ENCODE data around the gene HIVEP2.

Gene HIVEP2

DNA sequence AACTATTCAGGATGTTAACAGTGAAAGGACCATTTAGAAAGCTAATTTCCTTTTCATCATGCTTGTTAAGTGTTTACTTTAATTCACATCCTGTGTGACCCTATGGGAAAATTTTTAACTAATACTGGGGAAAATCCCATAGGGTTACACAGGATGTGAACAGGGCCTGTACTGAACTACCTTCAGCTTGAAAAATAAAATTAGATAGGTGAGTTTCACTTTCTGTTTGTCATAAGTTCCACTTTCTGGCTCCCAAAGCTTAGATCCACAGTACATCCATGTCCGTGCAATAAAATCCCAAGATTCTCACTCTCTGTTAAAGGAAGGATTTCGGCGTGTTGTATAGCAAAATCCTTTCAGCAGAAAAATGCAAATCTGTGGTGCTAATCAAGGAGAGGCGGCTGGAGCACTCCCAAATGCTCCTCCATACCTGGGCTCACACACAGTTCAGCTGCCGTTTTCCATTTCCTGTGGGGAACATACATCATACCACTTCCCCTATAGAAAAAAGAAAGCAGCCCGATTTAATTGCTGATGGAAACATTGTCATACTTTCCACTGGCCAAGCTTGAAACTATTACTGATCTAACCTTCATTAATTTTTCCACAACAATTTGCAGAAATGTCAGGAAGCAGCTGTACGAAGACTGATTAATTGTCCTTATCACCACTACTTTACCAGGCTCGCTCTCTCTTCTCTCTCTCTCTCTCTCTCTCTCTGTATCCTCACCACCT, 125.2 kb downstream of the HIVEP2 start:
- Histone ChIP-seq H3K4me1 (ENCODE audit: control insufficient read depth, insufficient read depth, low read length, poor library complexity, severe bottlenecking) (peaks cover 38% of the 10 kb centered on the region), H3K36me3 (ENCODE audit: control insufficient read depth, insufficient read depth, low read length) (peaks cover 3% of the 10 kb centered on the region), H3K4me3 (ENCODE audit: insufficient read depth, low read depth, low read length, poor library complexity, severe bottlenecking) (peak overlapping the region; percentile 45), H3K9me3 (ENCODE audit: control insufficient read depth, low read length) (no peaks in the 10 kb centered on the region), H3K27me3 (replicated peaks; ENCODE audit: control insufficient read depth, insufficient read depth, low read length, poor library complexity, severe bottlenecking) (no peaks in the 10 kb centered on the region), H3K27ac (ENCODE audit: insufficient read depth, low read length, poor library complexity, severe bottlenecking) (peak overlapping the region; percentile 79)
- DNase-seq: peak; percentile 16 to 44 (median 23)

DNA sequence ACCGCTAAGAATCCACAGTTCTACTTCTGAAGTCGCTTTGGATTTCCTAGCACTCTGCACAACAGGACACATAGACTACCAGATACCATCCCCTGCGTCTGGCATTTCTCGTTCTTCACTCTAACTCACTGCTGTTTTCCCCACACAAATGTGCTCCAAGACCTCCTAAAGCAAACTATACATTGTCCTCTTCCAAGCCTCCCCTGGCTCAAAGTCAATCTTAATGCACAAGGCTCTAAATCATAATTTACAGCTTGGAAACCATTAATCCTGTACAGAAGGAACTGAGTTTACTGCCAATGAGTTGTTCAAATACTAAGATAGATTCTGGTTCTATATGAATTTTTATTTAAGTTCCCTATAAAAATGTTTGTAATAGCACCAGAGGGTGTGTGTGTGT, 128.5 kb downstream of the HIVEP2 start:
- Histone ChIP-seq H3K27ac (ENCODE audit: insufficient read depth, low read length, poor library complexity, severe bottlenecking) (no peak overlapping the region), H3K4me3 (ENCODE audit: insufficient read depth, low read depth, low read length, poor library complexity, severe bottlenecking) (no peak overlapping the region), H3K36me3 (ENCODE audit: control insufficient read depth, insufficient read depth, low read length) (no peaks in the 10 kb centered on the region), H3K4me1 (ENCODE audit: control insufficient read depth, insufficient read depth, low read length, poor library complexity, severe bottlenecking) (peaks cover 29% of the 10 kb centered on the region), H3K9me3 (ENCODE audit: control insufficient read depth, low read length) (no peaks in the 10 kb centered on the region), H3K27me3 (replicated peaks; ENCODE audit: control insufficient read depth, insufficient read depth, low read length, poor library complexity, severe bottlenecking) (no peaks in the 10 kb centered on the region)
- DNase-seq: no peak

DNA sequence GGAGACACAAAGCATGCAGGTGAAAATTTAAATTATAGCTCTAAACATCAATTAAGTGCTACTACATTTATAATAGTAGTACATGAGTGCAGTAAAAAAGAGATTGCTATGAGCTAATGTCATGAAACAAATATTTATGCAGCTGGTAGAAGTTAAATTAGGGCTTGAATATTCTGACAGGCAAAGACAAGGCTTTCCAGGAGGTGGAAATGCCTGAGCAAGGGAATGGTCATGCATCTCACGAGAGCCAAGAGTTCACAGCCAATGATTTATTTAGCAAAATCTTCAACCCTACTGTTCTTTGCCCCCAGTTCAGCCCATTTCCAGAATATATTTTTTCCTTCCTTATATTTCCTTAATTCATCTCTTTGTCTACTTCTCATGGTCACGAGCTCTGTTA, 128.9 kb downstream of the HIVEP2 start:
- Histone ChIP-seq H3K36me3 (ENCODE audit: control insufficient read depth, insufficient read depth, low read length) (no peaks in the 10 kb centered on the region), H3K27me3 (replicated peaks; ENCODE audit: control insufficient read depth, insufficient read depth, low read length, poor library complexity, severe bottlenecking) (no peaks in the 10 kb centered on the region), H3K27ac (ENCODE audit: insufficient read depth, low read length, poor library complexity, severe bottlenecking) (no peak overlapping the region), H3K9me3 (ENCODE audit: control insufficient read depth, low read length) (no peaks in the 10 kb centered on the region), H3K4me3 (ENCODE audit: insufficient read depth, low read depth, low read length, poor library complexity, severe bottlenecking) (no peak overlapping the region), H3K4me1 (ENCODE audit: control insufficient read depth, insufficient read depth, low read length, poor library complexity, severe bottlenecking) (peaks cover 31% of the 10 kb centered on the region)
- DNase-seq: no peak

DNA sequence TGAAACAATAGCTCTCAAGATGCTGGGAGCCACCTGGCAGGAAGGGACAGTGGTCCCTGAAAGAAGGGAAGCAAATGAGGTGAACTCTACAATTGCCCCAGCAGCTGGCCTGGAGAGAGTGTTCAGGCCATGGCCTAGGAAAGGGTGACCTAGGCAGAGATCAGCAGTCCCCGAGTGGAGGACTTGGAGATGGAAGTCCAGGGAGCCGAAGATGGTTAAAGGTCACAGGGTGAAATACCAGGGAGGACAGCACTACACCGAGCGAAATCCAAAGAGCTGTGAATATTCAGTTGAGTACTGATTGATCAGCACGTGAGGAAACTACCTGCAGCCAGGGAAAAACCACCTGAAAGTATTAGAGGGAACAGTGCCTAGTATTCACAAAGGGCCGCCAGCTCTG, 133.1 kb downstream of the HIVEP2 start:
- no peaks in the 10 kb centered on the region for H3K27me3 ChIP-seq (replicated peaks; ENCODE audit: control insufficient read depth, insufficient read depth, low read length, poor library complexity, severe bottlenecking)
- H3K36me3 ChIP-seq (ENCODE audit: control insufficient read depth, insufficient read depth, low read length): peaks cover 4% of the 10 kb centered on the region
- no peak for DNase-seq
- H3K4me3 ChIP-seq (ENCODE audit: insufficient read depth, low read depth, low read length, poor library complexity, severe bottlenecking): no peak overlapping the region
- no peaks in the 10 kb centered on the region for H3K9me3 ChIP-seq (ENCODE audit: control insufficient read depth, low read length)
- no peak overlapping the region for H3K27ac ChIP-seq (ENCODE audit: insufficient read depth, low read length, poor library complexity, severe bottlenecking)
- peaks cover 17% of the 10 kb centered on the region for H3K4me1 ChIP-seq (ENCODE audit: control insufficient read depth, insufficient read depth, low read length, poor library complexity, severe bottlenecking)

DNA sequence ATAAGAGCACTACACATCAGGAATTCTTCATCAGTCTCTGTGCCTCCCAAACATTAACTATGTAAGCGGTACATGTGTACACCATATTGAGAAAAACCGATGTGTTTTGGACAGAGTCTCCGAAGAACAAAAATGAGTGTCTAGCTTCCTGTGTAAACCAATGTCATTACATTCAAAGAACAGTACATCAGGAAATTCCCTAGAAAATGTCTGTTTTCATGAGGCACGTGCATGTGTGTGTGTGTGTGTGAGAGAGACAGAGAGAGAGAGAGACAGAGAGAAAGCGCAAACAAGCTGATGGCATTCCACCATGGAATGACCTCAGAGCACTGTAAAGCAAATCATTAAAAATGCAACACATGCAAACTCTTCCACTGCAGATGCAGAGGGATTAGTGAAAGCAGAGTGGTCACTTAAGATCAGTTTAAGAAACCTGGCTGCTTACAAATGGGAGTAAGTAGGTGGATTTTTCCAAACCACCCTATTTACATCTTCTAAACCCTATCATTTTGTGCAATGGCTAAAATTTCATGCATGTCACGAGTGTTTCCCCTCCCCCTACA, 133.9 kb downstream of the HIVEP2 start:
- H3K27me3 ChIP-seq (replicated peaks; ENCODE audit: control insufficient read depth, insufficient read depth, low read length, poor library complexity, severe bottlenecking): no peaks in the 10 kb centered on the region
- H3K27ac ChIP-seq (ENCODE audit: insufficient read depth, low read length, poor library complexity, severe bottlenecking): no peak overlapping the region
- H3K36me3 ChIP-seq (ENCODE audit: control insufficient read depth, insufficient read depth, low read length): peaks cover 4% of the 10 kb centered on the region
- H3K4me1 ChIP-seq (ENCODE audit: control insufficient read depth, insufficient read depth, low read length, poor library complexity, severe bottlenecking): peaks cover 17% of the 10 kb centered on the region
- no peak overlapping the region for H3K4me3 ChIP-seq (ENCODE audit: insufficient read depth, low read depth, low read length, poor library complexity, severe bottlenecking)
- no peak for DNase-seq
- no peaks in the 10 kb centered on the region for H3K9me3 ChIP-seq (ENCODE audit: control insufficient read depth, low read length)

DNA sequence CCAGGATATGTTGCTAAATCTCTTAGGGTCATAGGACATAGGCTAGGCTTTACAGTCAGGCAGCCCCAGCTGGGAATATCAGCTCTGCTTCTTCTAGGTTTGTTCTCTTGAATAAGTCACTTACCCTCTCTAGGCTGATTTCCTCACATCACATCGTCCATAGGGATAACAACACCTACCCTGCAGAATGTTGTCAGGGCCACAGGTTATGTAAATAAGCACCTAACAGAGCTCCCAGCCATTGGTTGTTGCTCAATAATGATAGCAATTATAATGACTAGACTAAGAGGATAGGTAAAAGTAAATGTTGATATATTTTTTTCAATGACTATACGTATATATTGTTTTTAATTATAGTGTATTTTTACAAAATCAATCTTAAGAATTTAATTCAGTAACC, 135.0 kb downstream of the HIVEP2 start:
- no peak overlapping the region for H3K27ac ChIP-seq (ENCODE audit: insufficient read depth, low read length, poor library complexity, severe bottlenecking)
- no peak overlapping the region for H3K4me3 ChIP-seq (ENCODE audit: insufficient read depth, low read depth, low read length, poor library complexity, severe bottlenecking)
- H3K4me1 ChIP-seq (ENCODE audit: control insufficient read depth, insufficient read depth, low read length, poor library complexity, severe bottlenecking): peaks cover 17% of the 10 kb centered on the region
- peaks cover 4% of the 10 kb centered on the region for H3K36me3 ChIP-seq (ENCODE audit: control insufficient read depth, insufficient read depth, low read length)
- no peaks in the 10 kb centered on the region for H3K9me3 ChIP-seq (ENCODE audit: control insufficient read depth, low read length)
- no peak for DNase-seq
- H3K27me3 ChIP-seq (replicated peaks; ENCODE audit: control insufficient read depth, insufficient read depth, low read length, poor library complexity, severe bottlenecking): no peaks in the 10 kb centered on the region

DNA sequence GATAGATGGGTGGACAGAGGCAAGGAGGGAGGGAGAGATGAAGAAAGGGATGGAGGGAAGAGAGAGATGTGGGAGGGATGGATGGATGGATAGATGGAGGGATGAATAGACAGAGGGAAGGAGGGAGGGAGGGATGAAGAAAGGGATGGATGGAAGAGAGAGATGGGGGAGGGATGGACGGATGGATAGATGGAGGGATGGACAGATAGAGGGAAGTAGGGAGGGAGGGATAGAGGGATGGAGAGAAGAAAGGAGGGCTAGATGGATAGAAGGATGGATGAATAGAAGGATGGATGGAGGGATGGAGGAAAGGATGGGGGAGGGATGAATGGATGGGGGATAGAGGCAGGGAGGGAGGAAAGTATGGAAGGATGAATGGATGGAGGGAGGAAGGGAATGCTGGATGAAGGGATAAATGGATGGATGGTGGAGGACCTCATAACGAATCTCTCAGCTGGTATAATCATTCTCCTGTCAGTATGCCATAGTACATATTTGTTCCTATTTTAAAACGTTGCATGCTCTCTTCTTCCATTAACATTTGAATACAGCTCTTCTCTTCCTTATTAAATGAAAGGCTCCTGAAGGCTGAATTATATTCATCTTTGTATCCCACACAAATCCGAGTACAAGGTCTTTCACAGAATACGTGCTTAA, 136.4 kb downstream of the HIVEP2 start:
- no peaks in the 10 kb centered on the region for H3K9me3 ChIP-seq (ENCODE audit: control insufficient read depth, low read length)
- H3K27me3 ChIP-seq (replicated peaks; ENCODE audit: control insufficient read depth, insufficient read depth, low read length, poor library complexity, severe bottlenecking): no peaks in the 10 kb centered on the region
- no peak overlapping the region for H3K27ac ChIP-seq (ENCODE audit: insufficient read depth, low read length, poor library complexity, severe bottlenecking)
- H3K4me3 ChIP-seq (ENCODE audit: insufficient read depth, low read depth, low read length, poor library complexity, severe bottlenecking): no peak overlapping the region
- H3K36me3 ChIP-seq (ENCODE audit: control insufficient read depth, insufficient read depth, low read length): peaks cover 4% of the 10 kb centered on the region
- peaks cover 21% of the 10 kb centered on the region for H3K4me1 ChIP-seq (ENCODE audit: control insufficient read depth, insufficient read depth, low read length, poor library complexity, severe bottlenecking)
- DNase-seq: no peak

DNA sequence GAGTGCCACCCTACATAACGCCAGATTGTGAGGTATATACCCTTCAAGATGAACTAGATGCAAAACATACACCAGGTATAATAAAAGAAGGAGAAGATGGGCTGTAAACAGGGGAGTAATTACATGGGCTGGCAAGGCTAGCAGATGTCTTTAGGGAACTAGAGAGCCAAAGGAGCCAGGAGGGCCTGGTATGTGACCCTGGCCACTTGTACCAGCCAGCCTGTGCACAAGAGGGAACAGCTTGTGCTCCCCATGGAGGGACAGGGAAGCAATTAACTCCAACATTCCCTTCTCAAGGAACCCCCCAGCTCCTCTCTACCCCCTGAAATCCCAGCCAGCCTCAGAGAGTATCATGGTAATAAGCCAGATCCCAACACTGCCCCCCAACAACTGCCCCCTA, 139.9 kb downstream of the HIVEP2 start:
- H3K4me3 ChIP-seq (ENCODE audit: insufficient read depth, low read depth, low read length, poor library complexity, severe bottlenecking): no peak overlapping the region
- H3K4me1 ChIP-seq (ENCODE audit: control insufficient read depth, insufficient read depth, low read length, poor library complexity, severe bottlenecking): peaks cover 15% of the 10 kb centered on the region
- H3K9me3 ChIP-seq (ENCODE audit: control insufficient read depth, low read length): no peaks in the 10 kb centered on the region
- no peak for DNase-seq
- H3K27me3 ChIP-seq (replicated peaks; ENCODE audit: control insufficient read depth, insufficient read depth, low read length, poor library complexity, severe bottlenecking): no peaks in the 10 kb centered on the region
- H3K36me3 ChIP-seq (ENCODE audit: control insufficient read depth, insufficient read depth, low read length): peaks cover 4% of the 10 kb centered on the region
- H3K27ac ChIP-seq (ENCODE audit: insufficient read depth, low read length, poor library complexity, severe bottlenecking): no peak overlapping the region

DNA sequence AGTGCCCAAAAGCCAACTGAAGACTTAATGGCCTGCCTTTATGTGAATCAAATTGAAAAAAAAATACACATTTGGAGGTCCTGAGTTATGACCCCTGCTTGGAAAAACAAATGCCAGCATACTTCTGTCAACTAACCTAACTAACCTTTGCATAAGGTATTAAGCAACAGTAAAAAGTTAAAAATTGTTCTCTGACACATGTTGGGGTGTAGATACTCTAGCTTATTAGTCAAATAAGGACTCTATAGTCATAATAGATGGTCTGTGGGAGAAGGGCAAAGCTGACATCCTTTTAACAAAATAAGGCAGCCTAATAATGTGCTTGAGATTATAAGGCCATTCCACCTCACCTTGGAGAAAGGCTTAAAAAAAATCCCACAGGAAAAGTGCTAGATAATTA, 140.5 kb downstream of the HIVEP2 start:
- H3K4me1 ChIP-seq (ENCODE audit: control insufficient read depth, insufficient read depth, low read length, poor library complexity, severe bottlenecking): peaks cover 18% of the 10 kb centered on the region
- H3K27ac ChIP-seq (ENCODE audit: insufficient read depth, low read length, poor library complexity, severe bottlenecking): no peak overlapping the region
- H3K9me3 ChIP-seq (ENCODE audit: control insufficient read depth, low read length): no peaks in the 10 kb centered on the region
- DNase-seq: no peak
- H3K36me3 ChIP-seq (ENCODE audit: control insufficient read depth, insufficient read depth, low read length): peaks cover 4% of the 10 kb centered on the region
- no peak overlapping the region for H3K4me3 ChIP-seq (ENCODE audit: insufficient read depth, low read depth, low read length, poor library complexity, severe bottlenecking)
- no peaks in the 10 kb centered on the region for H3K27me3 ChIP-seq (replicated peaks; ENCODE audit: control insufficient read depth, insufficient read depth, low read length, poor library complexity, severe bottlenecking)

DNA sequence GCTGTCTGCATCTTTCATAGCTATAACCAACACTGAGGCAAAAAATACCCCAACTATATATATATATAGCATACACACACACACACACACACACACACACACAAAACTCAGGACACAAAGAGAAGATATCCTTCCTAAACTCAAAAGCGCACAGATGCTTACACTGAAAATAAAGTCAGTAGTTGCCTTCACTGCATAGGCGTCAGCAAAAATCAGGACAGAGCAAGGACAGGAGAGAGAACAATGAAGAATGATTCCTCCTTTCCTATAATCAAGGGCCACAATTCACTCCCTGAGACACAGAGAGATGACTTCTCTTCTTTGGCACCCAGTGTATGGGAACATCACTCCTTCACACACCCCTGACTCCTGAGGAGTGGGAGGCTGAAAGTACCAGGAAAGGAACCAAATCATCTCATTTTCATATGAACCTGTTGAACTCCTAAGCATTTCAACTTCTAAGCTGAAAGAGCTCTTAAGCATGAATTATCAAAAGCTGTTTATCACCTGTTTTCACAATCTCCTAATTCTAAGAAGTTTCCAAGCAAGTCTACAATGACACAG, 141.4 kb downstream of the HIVEP2 start:
- Histone ChIP-seq H3K36me3 (ENCODE audit: control insufficient read depth, insufficient read depth, low read length) (no peaks in the 10 kb centered on the region), H3K4me3 (ENCODE audit: insufficient read depth, low read depth, low read length, poor library complexity, severe bottlenecking) (no peak overlapping the region), H3K4me1 (ENCODE audit: control insufficient read depth, insufficient read depth, low read length, poor library complexity, severe bottlenecking) (peaks cover 18% of the 10 kb centered on the region), H3K27ac (ENCODE audit: insufficient read depth, low read length, poor library complexity, severe bottlenecking) (no peak overlapping the region), H3K27me3 (replicated peaks; ENCODE audit: control insufficient read depth, insufficient read depth, low read length, poor library complexity, severe bottlenecking) (no peaks in the 10 kb centered on the region), H3K9me3 (ENCODE audit: control insufficient read depth, low read length) (no peaks in the 10 kb centered on the region)
- no peak for DNase-seq

Data from effector memory CD4-positive, alpha-beta T cell (primary cell).